HepG2 (cell line): Measurements from ENCODE around the gene ARHGEF6. TPM values are rescaled to one million over a fixed set of nuclear protein-coding genes. Genes with fewer than 3 reads are reported as not detected.

Experiments used
- ATAC-seq: fragments of 200-7000 bp; cut with Tn5 transposase; 3 replicates; pipeline ENCODE4 v1.9.1; 2020; ENCODE audit warnings: mild to moderate bottlenecking, moderate library complexity
- BruUV-seq: library from RNA; stranded (reverse); fragments of 400-500 nt; replicated peaks from 2 replicates; lab custom pipeline; 2021; lab: Mats Ljungman, UMichigan
- CTCF ChIA-PET: fragments of 300-600 bp; formaldehyde crosslinking; extraction: SDS; loops from one replicate; lab custom pipeline; 2021; ENCODE audit warnings: low total read pairs, inconsistent platforms, low intra/inter-chr PET ratio; lab: Yijun Ruan, JAX
- POLR2A ChIA-PET: fragments of 350-600 bp; sonication (Branson Sonifier 250); formaldehyde crosslinking; loops from one replicate; lab custom pipeline; 2020; ENCODE audit warnings: antibody characterized with exemption, inconsistent platforms; lab: Yijun Ruan, JAX
- DNase-seq: peaks from one replicate; pipeline ENCODE4 v3.0.0-alpha.2; 2015; ENCODE audit warnings: low spot score
- FAIRE-seq: peaks from 3 replicates; lab custom pipeline; 2011; peaks lifted over from hg19 to GRCh38; lab: Jason Lieb, UNC
- H2AFZ ChIP-seq: one replicate; pipeline ENCODE4 v1.6.1; 2011; ENCODE audit warnings: low read length, inconsistent platforms
- H3K27ac ChIP-seq: fragments of 300-600 bp; 3 replicates; pipeline ENCODE4 v1.8.0; 2011; ENCODE audit warnings: mixed run types, mild to moderate bottlenecking, mixed read lengths, low read length, inconsistent platforms; ENCODE audit not compliant: insufficient read depth; ENCODE audit errors: extremely low read length
- H3K27me3 ChIP-seq, 2 experiments: fragments of 200-600 bp in 1 of 2; 2 replicates in 1 of 2; 3 replicates in 1 of 2; pipeline versions ENCODE4 v1.6.0 to v1.8.0; 2011; ENCODE audit warnings: low read length in 2 of 2, mild to moderate bottlenecking in 2 of 2, moderate library complexity in 2 of 2, inconsistent platforms in 1 of 2; ENCODE audit not compliant: insufficient read depth in 2 of 2, control insufficient read depth in 1 of 2
- H3K36me3 ChIP-seq, 2 experiments: fragments of 200-600 bp in 1 of 2; replicated peaks in 1 of 2; 2 replicates in 1 of 2; 3 replicates in 1 of 2; pipeline versions ENCODE4 v1.5.1 to v1.8.0; 2011; ENCODE audit warnings: low read length in 2 of 2, inconsistent platforms in 1 of 2; ENCODE audit not compliant: insufficient read depth in 2 of 2, control insufficient read depth in 1 of 2
- H3K4me1 ChIP-seq: 2 replicates; pipeline ENCODE4 v1.5.1; 2012; ENCODE audit warnings: low read length, inconsistent platforms; ENCODE audit not compliant: insufficient read depth
- H3K4me2 ChIP-seq: 2 replicates; pipeline ENCODE4 v1.6.0; 2011; ENCODE audit warnings: low read depth, low read length, inconsistent platforms
- H3K4me3 ChIP-seq, 3 experiments: fragments of 200-600 bp in 1 of 3; sonication (generic), shearing (Covaris generic) in 1 of 3; replicated peaks in 1 of 3; 2 replicates each; pipeline ENCODE4 v1.5.1; 2011 to 2016; ENCODE audit warnings: low read length in 3 of 3, inconsistent platforms in 2 of 3, low read depth in 2 of 3, mild to moderate bottlenecking in 2 of 3, control low read depth in 1 of 3, mixed read lengths in 1 of 3; ENCODE audit not compliant: insufficient read depth in 1 of 3
- H3K79me2 ChIP-seq: one replicate; pipeline ENCODE4 v1.6.1; 2011; ENCODE audit warnings: low read length, inconsistent platforms; ENCODE audit not compliant: insufficient read depth
- H3K9ac ChIP-seq: 2 replicates; pipeline ENCODE4 v1.6.0; 2011; ENCODE audit warnings: mild to moderate bottlenecking, low read depth, low read length, inconsistent platforms; ENCODE audit not compliant: insufficient read depth
- H3K9me3 ChIP-seq: 2 replicates; pipeline ENCODE4 v1.5.1; 2012; ENCODE audit warnings: mild to moderate bottlenecking, low read length
- H4K20me1 ChIP-seq: 2 replicates; pipeline ENCODE4 v1.6.0; 2011; ENCODE audit warnings: inconsistent platforms, mild to moderate bottlenecking, low read length, moderate library complexity; ENCODE audit not compliant: insufficient read depth
- JUND ChIP-seq: sonication (generic); formaldehyde crosslinking; IDR thresholded peaks from 2 replicates; pipeline ENCODE4 v1.8.0; 2022; ENCODE audit warnings: mild to moderate bottlenecking, missing genetic modification reagents
- NFE2 ChIP-seq: sonication (generic); formaldehyde crosslinking; IDR thresholded peaks from 2 replicates; pipeline ENCODE4 v1.4.0; 2020; ENCODE audit warnings: missing genetic modification reagents
- SAP130 ChIP-seq: IDR thresholded peaks from 2 replicates; pipeline ENCODE4 v1.6.1; 2016; ENCODE audit warnings: low read depth
- SMAD3 ChIP-seq: sonication (generic); formaldehyde crosslinking; IDR thresholded peaks from 2 replicates; pipeline ENCODE4 v1.4.0; 2020; ENCODE audit warnings: missing genetic modification reagents
- SP4 ChIP-seq: sonication (generic); formaldehyde crosslinking; IDR thresholded peaks from 2 replicates; pipeline ENCODE4 v1.8.1; 2023; ENCODE audit warnings: mild to moderate bottlenecking, missing genetic modification reagents
- ZNF230 ChIP-seq: sonication (generic); formaldehyde crosslinking; IDR thresholded peaks from 2 replicates; pipeline ENCODE4 v1.4.0; 2020; ENCODE audit warnings: mild to moderate bottlenecking, missing genetic modification reagents
- ZNF841 ChIP-seq: sonication (generic); formaldehyde crosslinking; IDR thresholded peaks from 2 replicates; pipeline ENCODE4 v1.8.1; 2023; ENCODE audit warnings: missing genetic modification reagents, borderline replicate concordance
- WGBS: methylation state at CpG from one replicate; pipeline ENCODE4 v1.1.6; 2017; ENCODE audit warnings: low lambda C conversion rate; 5-methylcytosine and 5-hydroxymethylcytosine counted together
- in situ Hi-C: cut with HindIII; loops from 2 replicates; pipeline ENCODE4 v1.10.0; 2017; ENCODE audit warnings: low pct_unique_long_range_greater_than_20kb; ENCODE audit not compliant: extremely low pct_ligation_motif_present
- intact Hi-C: fragments of 100-400 bp; cut with micrococcal nuclease; formaldehyde crosslinking; loops from one replicate; pipeline ENCODE4 v1.10.0; 2022; ENCODE audit not compliant: unreplicated experiment
- polyA plus RNA-seq, 8 experiments: library from polyadenylated mRNA; depleted of rRNA in 3 of 8; stranded (reverse) in 7 of 8; unstranded in 1 of 8; fragments of >200 nt; fragmentation: Illumina TruSeq in 4 of 8; extraction: Trizol in 4 of 8; gene quantifications; 2 replicates each; pipeline versions ENCODE4 v1.2.1 to v1.2.3, GENCODE V29; 2011 to 2016; ENCODE audit warnings: low read depth in 4 of 8, missing spikeins in 1 of 8, mixed read lengths in 1 of 8; ENCODE audit not compliant: insufficient read depth in 1 of 8
- total RNA-seq, 5 experiments: library from RNA; depleted of rRNA; stranded (reverse); fragments of >200 nt; fragmentation: Illumina TruSeq; extraction: Trizol; gene quantifications; 2 replicates each; pipeline ENCODE4 v1.2.3, GENCODE V29; 2016; ENCODE audit warnings: low read depth in 1 of 5
- TF ChIP-seq, protein P1 (sequence below): sonication (generic); formaldehyde crosslinking; IDR thresholded peaks from 2 replicates; pipeline ENCODE4 v1.4.0; 2020; ENCODE audit warnings: missing genetic modification reagents; ENCODE audit errors: not compliant biosample characterization
- TF ChIP-seq, protein P2 (sequence below): sonication (generic); formaldehyde crosslinking; IDR thresholded peaks from 2 replicates; pipeline ENCODE4 v1.5.1; 2020; ENCODE audit warnings: mild to moderate bottlenecking, missing genetic modification reagents, borderline replicate concordance
- TF ChIP-seq, protein P3 (sequence below): sonication (generic); formaldehyde crosslinking; IDR thresholded peaks from 2 replicates; pipeline ENCODE4 v1.4.0; 2020; ENCODE audit warnings: missing genetic modification reagents, borderline replicate concordance

Gene ARHGEF6
- total and polyA plus RNA-seq, 2 of the 13 experiments (the other 11 are each of a cell fraction or from before 2014, with no cell fraction given) = 0.03 TPM; not detected in 1

DNA sequence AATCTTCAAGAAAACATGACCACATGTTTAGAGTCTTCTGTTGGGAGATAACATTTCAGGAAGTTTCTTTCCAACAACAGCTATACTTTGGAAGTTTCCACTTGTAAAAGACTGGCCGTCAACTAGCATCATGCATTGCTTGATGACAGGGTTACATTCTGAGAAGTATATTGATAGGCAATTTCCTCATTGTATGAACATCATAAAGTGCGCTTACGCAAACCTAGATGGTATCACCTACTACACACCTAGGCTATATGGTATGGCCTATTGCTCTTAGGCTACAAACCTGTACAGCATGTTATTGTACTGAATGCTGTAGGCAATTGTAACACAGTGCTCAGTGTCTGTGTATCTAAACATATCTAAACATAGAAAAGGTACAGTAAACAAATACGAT is 158.2 kb downstream of the ARHGEF6 start:
- no peaks in the 10 kb centered on the region for H4K20me1 ChIP-seq
- in situ Hi-C loops (no loop called here), intact Hi-C loops (no loop called here)
- no peak for DNase-seq
- H3K79me2 ChIP-seq = no peaks in the 10 kb centered on the region
- no peak for FAIRE-seq
- no peak for TF ChIP-seq SMAD3 (CRISPR knock-in tag)
- TF ChIP-seq, protein P1, sequence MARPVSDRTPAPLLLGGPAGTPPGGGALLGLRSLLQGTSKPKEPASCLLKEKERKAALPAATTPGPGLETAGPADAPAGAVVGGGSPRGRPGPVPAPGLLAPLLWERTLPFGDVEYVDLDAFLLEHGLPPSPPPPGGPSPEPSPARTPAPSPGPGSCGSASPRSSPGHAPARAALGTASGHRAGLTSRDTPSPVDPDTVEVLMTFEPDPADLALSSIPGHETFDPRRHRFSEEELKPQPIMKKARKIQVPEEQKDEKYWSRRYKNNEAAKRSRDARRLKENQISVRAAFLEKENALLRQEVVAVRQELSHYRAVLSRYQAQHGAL = no peak
- CTCF ChIA-PET = no interaction called here
- WGBS = 0% methylated on average over 1 of the region's 4 CpGs
- no peaks in the 10 kb centered on the region for H3K36me3 ChIP-seq
- no peak overlapping the region for H3K4me3 ChIP-seq
- ATAC-seq = no peak
- H3K9me3 ChIP-seq = no peaks in the 10 kb centered on the region
- H3K4me2 ChIP-seq = no peak overlapping the region
- no peaks in the 10 kb centered on the region for H3K4me1 ChIP-seq
- no peak overlapping the region for H3K9ac ChIP-seq
- no peak overlapping the region for H2AFZ ChIP-seq
- no peak overlapping the region for H3K27ac ChIP-seq
- BruUV-seq = no TSS peak
- POLR2A ChIA-PET = no interaction called here
- no peaks in the 10 kb centered on the region for H3K27me3 ChIP-seq

DNA sequence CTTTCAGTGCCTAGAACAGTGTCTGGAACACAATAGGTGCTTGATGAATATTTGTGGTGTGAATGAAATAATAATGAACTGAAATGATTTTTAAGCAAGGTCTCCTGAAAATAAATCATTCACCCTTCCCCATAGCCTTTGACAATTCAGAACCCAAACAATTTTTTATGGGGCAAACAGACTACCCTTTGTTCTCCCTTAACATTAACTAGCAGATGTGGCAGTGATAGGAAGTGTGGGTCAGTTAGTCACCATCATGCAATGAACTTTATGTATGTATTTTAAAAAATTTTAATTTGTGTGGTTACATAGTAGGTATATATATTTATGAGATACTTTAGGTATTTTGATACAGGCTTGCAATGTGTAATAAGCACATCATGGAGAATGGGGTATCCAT is 160.0 kb downstream of the ARHGEF6 start:
- no peak for FAIRE-seq
- no peaks in the 10 kb centered on the region for H3K4me1 ChIP-seq
- POLR2A ChIA-PET = no interaction called here
- no peaks in the 10 kb centered on the region for H3K36me3 ChIP-seq
- DNase-seq = no peak
- H3K27me3 ChIP-seq = no peaks in the 10 kb centered on the region
- intact Hi-C loops = no loop called here
- no peak overlapping the region for H3K9ac ChIP-seq
- H3K4me3 ChIP-seq = no peak overlapping the region
- BruUV-seq = no TSS peak
- CTCF ChIA-PET = no interaction called here
- TF ChIP-seq, protein P2, sequence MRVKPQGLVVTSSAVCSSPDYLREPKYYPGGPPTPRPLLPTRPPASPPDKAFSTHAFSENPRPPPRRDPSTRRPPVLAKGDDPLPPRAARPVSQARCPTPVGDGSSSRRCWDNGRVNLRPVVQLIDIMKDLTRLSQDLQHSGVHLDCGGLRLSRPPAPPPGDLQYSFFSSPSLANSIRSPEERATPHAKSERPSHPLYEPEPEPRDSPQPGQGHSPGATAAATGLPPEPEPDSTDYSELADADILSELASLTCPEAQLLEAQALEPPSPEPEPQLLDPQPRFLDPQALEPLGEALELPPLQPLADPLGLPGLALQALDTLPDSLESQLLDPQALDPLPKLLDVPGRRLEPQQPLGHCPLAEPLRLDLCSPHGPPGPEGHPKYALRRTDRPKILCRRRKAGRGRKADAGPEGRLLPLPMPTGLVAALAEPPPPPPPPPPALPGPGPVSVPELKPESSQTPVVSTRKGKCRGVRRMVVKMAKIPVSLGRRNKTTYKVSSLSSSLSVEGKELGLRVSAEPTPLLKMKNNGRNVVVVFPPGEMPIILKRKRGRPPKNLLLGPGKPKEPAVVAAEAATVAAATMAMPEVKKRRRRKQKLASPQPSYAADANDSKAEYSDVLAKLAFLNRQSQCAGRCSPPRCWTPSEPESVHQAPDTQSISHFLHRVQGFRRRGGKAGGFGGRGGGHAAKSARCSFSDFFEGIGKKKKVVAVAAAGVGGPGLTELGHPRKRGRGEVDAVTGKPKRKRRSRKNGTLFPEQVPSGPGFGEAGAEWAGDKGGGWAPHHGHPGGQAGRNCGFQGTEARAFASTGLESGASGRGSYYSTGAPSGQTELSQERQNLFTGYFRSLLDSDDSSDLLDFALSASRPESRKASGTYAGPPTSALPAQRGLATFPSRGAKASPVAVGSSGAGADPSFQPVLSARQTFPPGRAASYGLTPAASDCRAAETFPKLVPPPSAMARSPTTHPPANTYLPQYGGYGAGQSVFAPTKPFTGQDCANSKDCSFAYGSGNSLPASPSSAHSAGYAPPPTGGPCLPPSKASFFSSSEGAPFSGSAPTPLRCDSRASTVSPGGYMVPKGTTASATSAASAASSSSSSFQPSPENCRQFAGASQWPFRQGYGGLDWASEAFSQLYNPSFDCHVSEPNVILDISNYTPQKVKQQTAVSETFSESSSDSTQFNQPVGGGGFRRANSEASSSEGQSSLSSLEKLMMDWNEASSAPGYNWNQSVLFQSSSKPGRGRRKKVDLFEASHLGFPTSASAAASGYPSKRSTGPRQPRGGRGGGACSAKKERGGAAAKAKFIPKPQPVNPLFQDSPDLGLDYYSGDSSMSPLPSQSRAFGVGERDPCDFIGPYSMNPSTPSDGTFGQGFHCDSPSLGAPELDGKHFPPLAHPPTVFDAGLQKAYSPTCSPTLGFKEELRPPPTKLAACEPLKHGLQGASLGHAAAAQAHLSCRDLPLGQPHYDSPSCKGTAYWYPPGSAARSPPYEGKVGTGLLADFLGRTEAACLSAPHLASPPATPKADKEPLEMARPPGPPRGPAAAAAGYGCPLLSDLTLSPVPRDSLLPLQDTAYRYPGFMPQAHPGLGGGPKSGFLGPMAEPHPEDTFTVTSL (CRISPR knock-in tag) = no peak
- TF ChIP-seq NFE2 (no peak), SAP130 (CRISPR knock-in tag) (no peak), SP4 (CRISPR knock-in tag) (no peak), ZNF841 (CRISPR knock-in tag) (no peak), JUND (no peak), ZNF230 (no peak)
- TF ChIP-seq, protein P3, sequence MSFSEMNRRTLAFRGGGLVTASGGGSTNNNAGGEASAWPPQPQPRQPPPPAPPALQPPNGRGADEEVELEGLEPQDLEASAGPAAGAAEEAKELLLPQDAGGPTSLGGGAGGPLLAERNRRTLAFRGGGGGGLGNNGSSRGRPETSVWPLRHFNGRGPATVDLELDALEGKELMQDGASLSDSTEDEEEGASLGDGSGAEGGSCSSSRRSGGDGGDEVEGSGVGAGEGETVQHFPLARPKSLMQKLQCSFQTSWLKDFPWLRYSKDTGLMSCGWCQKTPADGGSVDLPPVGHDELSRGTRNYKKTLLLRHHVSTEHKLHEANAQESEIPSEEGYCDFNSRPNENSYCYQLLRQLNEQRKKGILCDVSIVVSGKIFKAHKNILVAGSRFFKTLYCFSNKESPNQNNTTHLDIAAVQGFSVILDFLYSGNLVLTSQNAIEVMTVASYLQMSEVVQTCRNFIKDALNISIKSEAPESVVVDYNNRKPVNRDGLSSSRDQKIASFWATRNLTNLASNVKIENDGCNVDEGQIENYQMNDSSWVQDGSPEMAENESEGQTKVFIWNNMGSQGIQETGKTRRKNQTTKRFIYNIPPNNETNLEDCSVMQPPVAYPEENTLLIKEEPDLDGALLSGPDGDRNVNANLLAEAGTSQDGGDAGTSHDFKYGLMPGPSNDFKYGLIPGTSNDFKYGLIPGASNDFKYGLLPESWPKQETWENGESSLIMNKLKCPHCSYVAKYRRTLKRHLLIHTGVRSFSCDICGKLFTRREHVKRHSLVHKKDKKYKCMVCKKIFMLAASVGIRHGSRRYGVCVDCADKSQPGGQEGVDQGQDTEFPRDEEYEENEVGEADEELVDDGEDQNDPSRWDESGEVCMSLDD (CRISPR knock-in tag) = no peak
- TF ChIP-seq, all 625 proteins: peak for 0
- Histone ChIP-seq H3K9me3 (no peaks in the 10 kb centered on the region), H2AFZ (no peak overlapping the region), H3K4me2 (no peak overlapping the region), H3K27ac (no peak overlapping the region), H3K79me2 (no peaks in the 10 kb centered on the region), H4K20me1 (no peaks in the 10 kb centered on the region)
- in situ Hi-C loops = no loop called here
- ATAC-seq = no peak
